ENCODE measurements around the gene MUC12. TPM values are rescaled to one million over a fixed set of nuclear protein-coding genes. Genes with fewer than 3 reads are reported as not detected.

Gene MUC12
- total and polyA plus RNA-seq, 2 of the 8 experiments (the other 6 are each of a cell fraction or from before 2014, with no cell fraction given), result 7.7 to 16.2 TPM

- Histone ChIP-seq H3K18ac (ENCODE audit: extremely low read depth, low read length) (no peak overlapping the region), H3K14ac (ENCODE audit: insufficient read length) (no peak overlapping the region), H3K9me3 (ENCODE audit: insufficient read depth in 2 of 2, low read depth in 1 of 2, low read length in 1 of 2) (0 out of 4 replicates have a peak, but pooled peaks cover 0 to 2% of the 10 kb centered on the region in 2 experiments), H3K4me1 (replicated peaks in 1 of 4; ENCODE audit: control insufficient read depth in 3 of 4, insufficient read depth in 4 of 4, low read length in 3 of 4) (peaks cover 3 to 23% (median 20%) of the 10 kb centered on the region in 4 experiments), H4K5ac (ENCODE audit: insufficient read length, low read depth, low read length) (no peak overlapping the region), H3K27me3 (replicated peaks in 1 of 4; ENCODE audit: control insufficient read depth in 3 of 4, extremely low read depth in 1 of 4, insufficient read depth in 3 of 4, low read length in 3 of 4) (peaks cover 3 to 17% (median 14%) of the 10 kb centered on the region in 4 experiments), H2BK5ac (ENCODE audit: low read depth, low read length) (no peak overlapping the region), H3K23ac (ENCODE audit: insufficient read length) (no peak overlapping the region), H2BK20ac (ENCODE audit: low read length) (no peak overlapping the region), H4K20me1 (replicated peaks in 1 of 2; ENCODE audit: control insufficient read depth in 1 of 2, insufficient read depth in 2 of 2, low read length in 2 of 2) (peaks cover 2 to 9% of the 10 kb centered on the region in 2 experiments), H3K56ac (replicated peaks; ENCODE audit: insufficient read length, low read depth, low read length) (no peak overlapping the region), H3K9ac (replicated peaks in 1 of 4; ENCODE audit: extremely low read depth in 1 of 4, low read depth in 3 of 4, low read length in 3 of 4) (no peak overlapping the region), H3K4ac (replicated peaks; ENCODE audit: insufficient read length, low read depth, low read length) (no peak overlapping the region), H4K91ac (replicated peaks; ENCODE audit: insufficient read length, low read length) (no peak overlapping the region), H2AFZ (ENCODE audit: low read length) (no peak overlapping the region), H2BK120ac (replicated peaks; ENCODE audit: low read depth, low read length) (no peak overlapping the region), H3K79me1 (ENCODE audit: low read depth, low read length) (peaks cover 7% of the 10 kb centered on the region), H2BK12ac (ENCODE audit: low read depth, low read length) (no peak overlapping the region), H2AK5ac (ENCODE audit: low read depth, low read length) (no peak overlapping the region), H3K4me2 (ENCODE audit: insufficient read depth in 1 of 2, low read depth in 2 of 2, low read length in 2 of 2) (no peak overlapping the region), H3K27ac (ENCODE audit: low read depth, low read length) (no peak overlapping the region), H2BK15ac (ENCODE audit: low read length) (no peak overlapping the region), H3K36me3 (ENCODE audit: control insufficient read depth in 2 of 4, insufficient read depth in 4 of 4, low read length in 3 of 4) (peaks cover 0 to 4% (median 0%) of the 10 kb centered on the region in 4 experiments; a peak in 2 of 8 replicates), H4K8ac (ENCODE audit: extremely low read depth, insufficient read depth, low read length) (no peak overlapping the region), H3K4me3 (ENCODE audit: extremely low read depth in 1 of 4, insufficient read depth in 2 of 4, low read depth in 3 of 4, low read length in 4 of 4) (no peak overlapping the region), H3K23me2 (ENCODE audit: low read depth, low read length) (peaks cover 21% of the 10 kb centered on the region), H3K79me2 (ENCODE audit: control insufficient read depth in 1 of 2, insufficient read depth in 2 of 2, low read length in 2 of 2) (no peaks in the 10 kb centered on the region; a peak in 1 of 4 replicates)
- 91 to 100% methylated on average over 1 to 3 of the region's 3 CpGs for WGBS, 2 experiments (ENCODE audit: extremely low coverage in 1 of 2, insufficient coverage in 1 of 2, insufficient read length in 1 of 2, insufficient replicate concordance in 2 of 2, low coverage in 1 of 2, low lambda C conversion rate in 2 of 2, missing lambda C conversion rate in 1 of 2)
- POLR2A ChIA-PET (ENCODE audit: partially characterized antibody), result no interaction called here
- CTCF ChIA-PET (ENCODE audit: partially characterized antibody), result no interaction called here
- no peak for FAIRE-seq
- DNase-seq (ENCODE audit: low read depth in 1 of 2, low spot score in 2 of 2), result no peak
- TF ChIP-seq EGR1 (IDR thresholded peaks at IDR 0.05; ENCODE audit: borderline replicate concordance, low read depth, low read length) (no peak), SIN3A (conservative IDR thresholded peaks at IDR 0.05 in 1 of 2, IDR thresholded peaks at IDR 0.05 in 1 of 2; ENCODE audit: low read depth in 1 of 2, low read length in 2 of 2) (no peak), SIRT6 (IDR thresholded peaks at IDR 0.05; ENCODE audit: low read length) (no peak), USF2 (IDR thresholded peaks at IDR 0.05; ENCODE audit: low read length) (no peak), BRCA1 (IDR thresholded peaks at IDR 0.05; ENCODE audit: low read depth, low read length) (no peak), SUZ12 (IDR thresholded peaks at IDR 0.05; ENCODE audit: low read length) (no peak), POU5F1 (IDR thresholded peaks at IDR 0.05; ENCODE audit: low read depth, low read length) (no peak), GABPA (IDR thresholded peaks at IDR 0.05; ENCODE audit: borderline replicate concordance, insufficient read depth, low read length) (no peak), PHF8 (conservative IDR thresholded peaks at IDR 0.05; ENCODE audit: low read depth, low read length) (no peak), KDM1A (IDR thresholded peaks at IDR 0.05; ENCODE audit: borderline replicate concordance, low read length) (no peak), EZH2 (IDR thresholded peaks at IDR 0.05; ENCODE audit: low read depth, low read length, severe bottlenecking) (no peak)
- TF ChIP-seq, protein P1, sequence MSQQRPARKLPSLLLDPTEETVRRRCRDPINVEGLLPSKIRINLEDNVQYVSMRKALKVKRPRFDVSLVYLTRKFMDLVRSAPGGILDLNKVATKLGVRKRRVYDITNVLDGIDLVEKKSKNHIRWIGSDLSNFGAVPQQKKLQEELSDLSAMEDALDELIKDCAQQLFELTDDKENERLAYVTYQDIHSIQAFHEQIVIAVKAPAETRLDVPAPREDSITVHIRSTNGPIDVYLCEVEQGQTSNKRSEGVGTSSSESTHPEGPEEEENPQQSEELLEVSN (IDR thresholded peaks at IDR 0.05), result no peak
Measured at GRCh38 chr7:100962537-100962936, 6.8 kb upstream of the MUC12 start.
